Adrenal gland (tissue), 5 donors: Measurements from ENCODE around the gene ATG16L1.

Experiments used
- CTCF ChIP-seq, 6 experiments: fragments of 450-650 bp in 4 of 6; fragments of 200-600 bp in 2 of 6; sonication (generic) in 1 of 6; IDR thresholded peaks; 1 replicate in 5 of 6; 2 replicates in 1 of 6; pipeline versions ENCODE4 v1.5.1 to v1.8.0; 2016 to 2021; ENCODE audit warnings: antibody characterized with exemption in 6 of 6, mild to moderate bottlenecking in 2 of 6, moderate library complexity in 1 of 6
- POLR2A ChIP-seq, 2 donors: fragments of 450-650 bp; IDR thresholded peaks; one replicate each; pipeline ENCODE4 v1.6.1; 2017; ENCODE audit warnings: antibody characterized with exemption in 2 of 2, mild to moderate bottlenecking in 2 of 2, moderate library complexity in 1 of 2
- donor health status: DM: no; HTN: no; CAD: no.

- TF ChIP-seq CTCF (IDR thresholded peaks at IDR 0.05) (no peak), POLR2A (IDR thresholded peaks at IDR 0.05) (no peak)
Measured at GRCh38 chr2:233325256-233325655, 73.8 kb downstream of the ATG16L1 start.
